ENCODE data around the gene SEMA3C.
A peak's percentile ranks its signal among the peaks of the same experiment; 100 is the strongest.

SEMA3C gene

DNA sequence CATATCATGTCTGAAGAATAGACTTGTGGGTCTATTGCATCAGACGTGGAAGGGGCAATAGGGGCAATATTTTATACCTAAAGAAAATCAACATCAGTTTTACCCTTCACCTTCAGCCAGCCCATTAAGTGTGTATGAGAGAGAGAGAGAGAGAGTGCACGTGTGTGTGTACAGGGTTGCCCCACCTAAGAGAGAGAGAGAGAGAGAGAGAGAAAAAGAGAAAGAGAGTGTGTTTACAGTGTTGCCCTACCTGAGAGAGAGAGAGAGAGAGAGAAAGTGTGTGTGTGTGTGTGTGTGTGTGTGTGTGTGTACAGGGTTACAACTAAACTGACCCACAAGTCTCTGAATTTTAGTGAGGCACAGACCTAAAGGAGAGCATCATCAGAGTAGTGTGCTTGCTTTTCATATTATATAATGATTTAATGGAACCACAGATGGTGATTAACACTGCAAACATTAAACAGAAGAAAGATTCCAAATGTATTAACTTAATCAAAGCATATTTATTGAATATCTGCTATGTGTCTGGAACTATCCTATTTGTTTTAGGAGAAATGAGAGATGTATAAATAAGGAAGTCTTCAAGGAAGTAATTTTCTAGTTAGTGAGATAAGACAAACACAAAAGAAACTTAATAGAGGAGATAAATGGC is 213.6 kb downstream of the SEMA3C start:
- Histone ChIP-seq H3K27ac (replicated peaks) (no peak overlapping the region), H3K4me3 (replicated peaks; ENCODE audit: insufficient read depth, low read length) (no peak overlapping the region), H3K27me3 (ENCODE audit: insufficient read depth, poor library complexity, severe bottlenecking) (no peaks in the 10 kb centered on the region)
- TF ChIP-seq, protein P1, sequence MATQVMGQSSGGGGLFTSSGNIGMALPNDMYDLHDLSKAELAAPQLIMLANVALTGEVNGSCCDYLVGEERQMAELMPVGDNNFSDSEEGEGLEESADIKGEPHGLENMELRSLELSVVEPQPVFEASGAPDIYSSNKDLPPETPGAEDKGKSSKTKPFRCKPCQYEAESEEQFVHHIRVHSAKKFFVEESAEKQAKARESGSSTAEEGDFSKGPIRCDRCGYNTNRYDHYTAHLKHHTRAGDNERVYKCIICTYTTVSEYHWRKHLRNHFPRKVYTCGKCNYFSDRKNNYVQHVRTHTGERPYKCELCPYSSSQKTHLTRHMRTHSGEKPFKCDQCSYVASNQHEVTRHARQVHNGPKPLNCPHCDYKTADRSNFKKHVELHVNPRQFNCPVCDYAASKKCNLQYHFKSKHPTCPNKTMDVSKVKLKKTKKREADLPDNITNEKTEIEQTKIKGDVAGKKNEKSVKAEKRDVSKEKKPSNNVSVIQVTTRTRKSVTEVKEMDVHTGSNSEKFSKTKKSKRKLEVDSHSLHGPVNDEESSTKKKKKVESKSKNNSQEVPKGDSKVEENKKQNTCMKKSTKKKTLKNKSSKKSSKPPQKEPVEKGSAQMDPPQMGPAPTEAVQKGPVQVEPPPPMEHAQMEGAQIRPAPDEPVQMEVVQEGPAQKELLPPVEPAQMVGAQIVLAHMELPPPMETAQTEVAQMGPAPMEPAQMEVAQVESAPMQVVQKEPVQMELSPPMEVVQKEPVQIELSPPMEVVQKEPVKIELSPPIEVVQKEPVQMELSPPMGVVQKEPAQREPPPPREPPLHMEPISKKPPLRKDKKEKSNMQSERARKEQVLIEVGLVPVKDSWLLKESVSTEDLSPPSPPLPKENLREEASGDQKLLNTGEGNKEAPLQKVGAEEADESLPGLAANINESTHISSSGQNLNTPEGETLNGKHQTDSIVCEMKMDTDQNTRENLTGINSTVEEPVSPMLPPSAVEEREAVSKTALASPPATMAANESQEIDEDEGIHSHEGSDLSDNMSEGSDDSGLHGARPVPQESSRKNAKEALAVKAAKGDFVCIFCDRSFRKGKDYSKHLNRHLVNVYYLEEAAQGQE (IDR thresholded peaks at IDR 0.05; ENCODE audit: insufficient replicate concordance, low read depth), result no peak
- TF ChIP-seq SPI1 (IDR thresholded peaks at IDR 0.05; ENCODE audit: borderline replicate concordance, low read depth) (no peak), GABPA (IDR thresholded peaks at IDR 0.05; ENCODE audit: low read depth) (no peak), POLR2AphosphoS5 (IDR thresholded peaks at IDR 0.05; ENCODE audit: low read depth) (no peak)
- TF ChIP-seq, protein P2, sequence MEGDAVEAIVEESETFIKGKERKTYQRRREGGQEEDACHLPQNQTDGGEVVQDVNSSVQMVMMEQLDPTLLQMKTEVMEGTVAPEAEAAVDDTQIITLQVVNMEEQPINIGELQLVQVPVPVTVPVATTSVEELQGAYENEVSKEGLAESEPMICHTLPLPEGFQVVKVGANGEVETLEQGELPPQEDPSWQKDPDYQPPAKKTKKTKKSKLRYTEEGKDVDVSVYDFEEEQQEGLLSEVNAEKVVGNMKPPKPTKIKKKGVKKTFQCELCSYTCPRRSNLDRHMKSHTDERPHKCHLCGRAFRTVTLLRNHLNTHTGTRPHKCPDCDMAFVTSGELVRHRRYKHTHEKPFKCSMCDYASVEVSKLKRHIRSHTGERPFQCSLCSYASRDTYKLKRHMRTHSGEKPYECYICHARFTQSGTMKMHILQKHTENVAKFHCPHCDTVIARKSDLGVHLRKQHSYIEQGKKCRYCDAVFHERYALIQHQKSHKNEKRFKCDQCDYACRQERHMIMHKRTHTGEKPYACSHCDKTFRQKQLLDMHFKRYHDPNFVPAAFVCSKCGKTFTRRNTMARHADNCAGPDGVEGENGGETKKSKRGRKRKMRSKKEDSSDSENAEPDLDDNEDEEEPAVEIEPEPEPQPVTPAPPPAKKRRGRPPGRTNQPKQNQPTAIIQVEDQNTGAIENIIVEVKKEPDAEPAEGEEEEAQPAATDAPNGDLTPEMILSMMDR (IDR thresholded peaks at IDR 0.05; ENCODE audit: insufficient read depth, low read length), result no peak
- DNase-seq (ENCODE audit: low read depth in 1 of 2, low spot score in 1 of 2), result no peak

DNA sequence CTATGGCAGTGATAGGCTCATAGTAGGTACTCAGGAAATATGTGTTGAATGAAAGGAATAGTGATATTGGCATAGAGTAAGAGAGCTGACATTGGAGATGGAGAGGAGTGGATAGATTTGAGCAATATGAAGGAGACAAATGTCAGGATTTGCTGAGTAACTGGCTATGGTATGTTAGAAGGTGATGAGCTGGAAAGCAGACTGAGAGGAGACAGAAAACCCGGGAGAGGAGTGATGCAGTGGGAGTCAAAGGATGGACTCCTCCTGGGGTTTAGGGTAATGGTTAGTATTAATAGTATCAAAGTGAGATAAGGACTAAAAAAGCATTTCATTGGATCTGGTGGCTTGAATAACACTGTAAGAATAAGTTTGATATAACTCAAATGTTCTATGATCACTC is 215.6 kb downstream of the SEMA3C start:
- TF ChIP-seq SPI1 (IDR thresholded peaks at IDR 0.05; ENCODE audit: borderline replicate concordance, low read depth) (no peak), GABPA (IDR thresholded peaks at IDR 0.05; ENCODE audit: low read depth) (no peak), POLR2AphosphoS5 (IDR thresholded peaks at IDR 0.05; ENCODE audit: low read depth) (no peak)
- TF ChIP-seq, protein P1 (IDR thresholded peaks at IDR 0.05; ENCODE audit: insufficient replicate concordance, low read depth), result no peak
- TF ChIP-seq, protein P2 (IDR thresholded peaks at IDR 0.05; ENCODE audit: insufficient read depth, low read length), result no peak
- Histone ChIP-seq H3K27ac (replicated peaks) (no peak overlapping the region), H3K4me3 (replicated peaks; ENCODE audit: insufficient read depth, low read length) (no peak overlapping the region), H3K27me3 (ENCODE audit: insufficient read depth, poor library complexity, severe bottlenecking) (no peaks in the 10 kb centered on the region)
- DNase-seq (ENCODE audit: low read depth in 1 of 2, low spot score in 1 of 2), result no peak

DNA sequence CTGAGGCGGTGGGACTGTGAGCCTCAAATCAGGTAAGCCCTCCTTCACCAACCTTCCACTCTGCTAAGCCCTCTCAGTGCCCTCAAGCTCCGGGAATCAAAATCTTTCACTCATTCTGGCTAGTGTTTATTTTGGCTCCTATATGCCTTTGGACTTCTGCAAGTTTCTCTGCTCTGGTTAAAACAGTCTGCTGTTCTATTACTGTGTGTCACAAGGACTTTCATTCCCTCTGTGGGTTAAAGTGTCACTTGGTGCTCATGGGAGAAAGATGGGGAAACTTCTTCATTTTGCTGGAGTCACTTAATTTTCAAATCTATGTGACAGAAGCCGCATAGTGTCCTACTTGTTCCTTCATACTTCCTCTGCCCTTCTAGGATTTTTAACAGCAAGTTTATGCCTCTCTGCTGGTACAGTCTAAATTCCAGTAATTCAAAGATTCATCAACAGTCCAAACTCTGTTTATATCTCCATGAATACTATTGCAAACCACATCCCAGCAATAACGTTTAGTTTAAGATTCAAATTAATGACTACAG is 219.1 kb downstream of the SEMA3C start:
- peak in 1 of 2 experiments; percentile 8 for DNase-seq (ENCODE audit: low read depth in 1 of 2, low spot score in 1 of 2)
- Histone ChIP-seq H3K27me3 (ENCODE audit: insufficient read depth, poor library complexity, severe bottlenecking) (no peaks in the 10 kb centered on the region), H3K4me3 (replicated peaks; ENCODE audit: insufficient read depth, low read length) (no peak overlapping the region), H3K27ac (replicated peaks) (no peak overlapping the region)
- no peak for TF ChIP-seq POLR2AphosphoS5 (IDR thresholded peaks at IDR 0.05; ENCODE audit: low read depth)
- TF ChIP-seq, protein P1 (IDR thresholded peaks at IDR 0.05; ENCODE audit: insufficient replicate concordance, low read depth), result no peak
- TF ChIP-seq SPI1 (IDR thresholded peaks at IDR 0.05; ENCODE audit: borderline replicate concordance, low read depth), result no peak
- no peak for TF ChIP-seq GABPA (IDR thresholded peaks at IDR 0.05; ENCODE audit: low read depth)
- TF ChIP-seq, protein P2 (IDR thresholded peaks at IDR 0.05; ENCODE audit: insufficient read depth, low read length), result no peak
